ENCODE data around the gene NKAIN2. TPM values are rescaled to one million over a fixed set of nuclear protein-coding genes. Genes with fewer than 3 reads are reported as not detected.

NKAIN2 gene
- total RNA-seq, 1 experiment from 2014 or later = not detected

DNA sequence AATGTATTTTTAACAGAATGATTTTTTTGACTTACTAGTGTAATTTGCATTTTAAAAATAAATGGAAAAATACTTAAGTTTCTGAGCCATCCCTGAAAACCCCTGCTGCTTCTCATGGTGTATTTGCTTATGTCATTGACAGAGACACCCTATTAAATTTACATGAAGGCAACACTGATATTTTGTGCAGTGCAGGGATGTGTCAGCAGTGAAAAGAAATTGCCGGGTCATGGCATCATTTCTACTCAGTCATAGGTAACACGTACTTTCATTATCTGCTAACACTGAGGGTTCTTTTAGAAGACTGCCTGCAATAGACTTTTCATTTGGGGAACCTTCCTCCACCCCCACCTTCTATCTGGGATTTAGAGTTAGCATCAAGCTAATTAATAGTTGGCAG is 1021.9 kb downstream of the NKAIN2 start:
- H3K36me3 ChIP-seq (ENCODE audit: control insufficient read depth in 1 of 2, insufficient read depth in 2 of 2, low read length in 2 of 2) = no peaks in the 10 kb centered on the region

DNA sequence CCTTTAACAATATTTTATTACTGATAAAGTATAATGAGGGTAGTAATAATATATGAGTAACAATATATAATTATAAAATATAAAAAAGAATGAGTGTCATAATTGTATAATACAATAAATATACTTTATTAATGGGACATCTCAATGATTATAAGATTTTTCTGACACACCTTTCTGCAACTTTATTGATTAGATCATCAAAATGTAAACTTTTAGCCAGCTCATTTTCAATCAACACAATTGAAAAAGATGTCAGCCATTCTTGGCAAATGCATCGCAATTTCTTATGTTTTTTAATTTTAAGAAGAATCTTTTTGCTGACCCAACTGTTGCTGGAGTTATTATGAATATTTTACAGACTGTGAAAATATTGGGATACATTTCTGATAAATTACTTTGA is 1026.2 kb downstream of the NKAIN2 start:
- no peak for TF ChIP-seq JUND (IDR thresholded peaks at IDR 0.05)
- TF ChIP-seq EZH2 (IDR thresholded peaks at IDR 0.05) = no peak
- TF ChIP-seq YY1 (IDR thresholded peaks at IDR 0.05; ENCODE audit: extremely low read depth, insufficient replicate concordance, low read depth, low read length) = no peak
- no peak for TF ChIP-seq CTCF (IDR thresholded peaks at IDR 0.05 in 2 of 3, conservative IDR thresholded peaks at IDR 0.05 in 1 of 3; ENCODE audit: borderline replicate concordance in 1 of 3, insufficient read depth in 1 of 3, low read depth in 2 of 3, low read length in 2 of 3)
- no peak for TF ChIP-seq TCF7L2 (IDR thresholded peaks at IDR 0.05; ENCODE audit: borderline replicate concordance, extremely low read depth, insufficient read depth, insufficient read length)
- no peak for TF ChIP-seq ZFX (IDR thresholded peaks at IDR 0.05)
- no peak for TF ChIP-seq CEBPB (IDR thresholded peaks at IDR 0.05; ENCODE audit: low read depth)
- no peak for TF ChIP-seq SIN3A (IDR thresholded peaks at IDR 0.05; ENCODE audit: low read depth)
- TF ChIP-seq, protein P1, sequence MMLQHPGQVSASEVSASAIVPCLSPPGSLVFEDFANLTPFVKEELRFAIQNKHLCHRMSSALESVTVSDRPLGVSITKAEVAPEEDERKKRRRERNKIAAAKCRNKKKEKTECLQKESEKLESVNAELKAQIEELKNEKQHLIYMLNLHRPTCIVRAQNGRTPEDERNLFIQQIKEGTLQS (IDR thresholded peaks at IDR 0.05) = no peak
- CTCF ChIA-PET = no interaction called here

More for the DNA sequence above, 1021.9 kb downstream of the NKAIN2 start:
- intact Hi-C loops (cut with micrococcal nuclease) = no loop called here
- Histone ChIP-seq H3K9ac (ENCODE audit: low read length) (no peak overlapping the region), H3K9me2 (ENCODE audit: insufficient read depth) (no peaks in the 10 kb centered on the region), H3K27me3 (ENCODE audit: insufficient read depth, low read length) (peaks cover 40% of the 10 kb centered on the region), H3K4me3 (replicated peaks in 1 of 2; ENCODE audit: low read depth in 1 of 2, low read length in 2 of 2) (no peak overlapping the region), H3K79me2 (ENCODE audit: insufficient read depth, low read length) (no peaks in the 10 kb centered on the region), H3K4me1 (ENCODE audit: control insufficient read depth in 1 of 2, insufficient read depth in 2 of 2, low read length in 2 of 2) (no peaks in the 10 kb centered on the region), H2AFZ (ENCODE audit: low read depth, low read length, poor library complexity, severe bottlenecking) (no peak overlapping the region), H4K20me1 (ENCODE audit: insufficient read depth) (no peaks in the 10 kb centered on the region), H3K9me3 (ENCODE audit: control insufficient read depth in 1 of 2, insufficient read depth in 1 of 2, low read depth in 1 of 2, low read length in 2 of 2) (no peaks in the 10 kb centered on the region), H3K27ac (ENCODE audit: low read depth, low read length) (no peak overlapping the region), H3K4me2 (ENCODE audit: low read length) (no peak overlapping the region)
- ChIA-PET POLR2A (no interaction called here), CTCF (no interaction called here), RAD21 (ENCODE audit: low non-redundant PET in 1 of 2, low total read pairs in 2 of 2, uncharacterized antibody in 2 of 2, unreplicated experiment in 2 of 2) (no interaction called here)
- TF ChIP-seq ZNF274 (IDR thresholded peaks at IDR 0.05; ENCODE audit: low read depth, low read length) = no peak
- no TSS peak for BruUV-seq (replicated peaks)
- ATAC-seq = no peak
- DNase-seq (ENCODE audit: low read depth, low spot score) = no peak

More for the DNA sequence above, 1026.2 kb downstream of the NKAIN2 start:
- POLR2A ChIA-PET = no interaction called here
- Histone ChIP-seq H3K9me3 (ENCODE audit: control insufficient read depth in 1 of 2, insufficient read depth in 1 of 2, low read depth in 1 of 2, low read length in 2 of 2) (no peaks in the 10 kb centered on the region), H2AFZ (ENCODE audit: low read depth, low read length, poor library complexity, severe bottlenecking) (no peak overlapping the region), H3K4me3 (replicated peaks in 1 of 2; ENCODE audit: low read depth in 1 of 2, low read length in 2 of 2) (no peak overlapping the region), H3K4me1 (ENCODE audit: control insufficient read depth in 1 of 2, insufficient read depth in 2 of 2, low read length in 2 of 2) (no peaks in the 10 kb centered on the region), H3K79me2 (ENCODE audit: insufficient read depth, low read length) (no peaks in the 10 kb centered on the region), H3K9ac (ENCODE audit: low read length) (no peak overlapping the region), H3K9me2 (ENCODE audit: insufficient read depth) (no peaks in the 10 kb centered on the region), H3K36me3 (ENCODE audit: control insufficient read depth in 1 of 2, insufficient read depth in 2 of 2, low read length in 2 of 2) (no peaks in the 10 kb centered on the region), H3K27me3 (ENCODE audit: insufficient read depth, low read length) (peaks cover 23% of the 10 kb centered on the region), H4K20me1 (ENCODE audit: insufficient read depth) (no peaks in the 10 kb centered on the region), H3K4me2 (ENCODE audit: low read length) (no peak overlapping the region), H3K27ac (ENCODE audit: low read depth, low read length) (no peak overlapping the region)
- RAD21 ChIA-PET (ENCODE audit: low non-redundant PET in 1 of 2, low total read pairs in 2 of 2, uncharacterized antibody in 2 of 2, unreplicated experiment in 2 of 2) = no interaction called here
- intact Hi-C loops (cut with micrococcal nuclease) = no loop called here
- no peak for DNase-seq (ENCODE audit: low read depth, low spot score)
- no TSS peak for BruUV-seq (replicated peaks)
- no peak for ATAC-seq
